WTC11 (cell line): ENCODE data around the gene KPTN. TPM values are rescaled to one million over a fixed set of nuclear protein-coding genes. Genes with fewer than 3 reads are reported as not detected.

Experiments
- ATAC-seq: fragments of 200-7000 bp; cut with Tn5 transposase; 2 replicates; pipeline ENCODE4 v1.10.0; 2021; ENCODE audit warnings: mild to moderate bottlenecking, moderate library complexity
- CTCF ChIA-PET: fragments of 300-600 bp; sonication (Branson Sonifier 250); formaldehyde crosslinking; loops from one replicate; lab custom pipeline; 2021; ENCODE audit warnings: antibody characterized with exemption; lab: Charles Lee
- POLR2A ChIA-PET: fragments of 350-600 bp; sonication (Branson Sonifier 250); formaldehyde crosslinking; loops from one replicate; lab custom pipeline; 2021; ENCODE audit warnings: antibody characterized with exemption; lab: Charles Lee
- DNase-seq: peaks from one replicate; pipeline ENCODE4 v3.0.0; 2021; ENCODE audit warnings: low spot score
- H3K27ac Mint-ChIP-seq: 2 replicates; pipeline ENCODE4 v1.8.0; 2021; ENCODE audit warnings: mixed read lengths
- H3K27me3 Mint-ChIP-seq: 2 replicates; pipeline ENCODE4 v1.8.0; 2021; ENCODE audit warnings: low read depth, mild to moderate bottlenecking, moderate library complexity, mixed read lengths
- H3K36me3 Mint-ChIP-seq: 2 replicates; pipeline ENCODE4 v1.8.0; 2021; ENCODE audit warnings: mixed read lengths
- H3K4me1 Mint-ChIP-seq: 2 replicates; pipeline ENCODE4 v1.8.0; 2022; ENCODE audit warnings: mixed read lengths
- H3K4me3 Mint-ChIP-seq: 2 replicates; pipeline ENCODE4 v1.8.0; 2021; ENCODE audit warnings: mild to moderate bottlenecking, moderate library complexity, mixed read lengths
- H3K9me3 Mint-ChIP-seq: 2 replicates; pipeline ENCODE4 v1.8.0; 2021; ENCODE audit warnings: mixed read lengths
- ATF1 ChIP-seq: sonication (generic); formaldehyde crosslinking; IDR thresholded peaks from 2 replicates; pipeline ENCODE4 v1.8.1; 2023; ENCODE audit warnings: mild to moderate bottlenecking, moderate library complexity, missing genetic modification reagents
- ESRRA ChIP-seq: sonication (generic); formaldehyde crosslinking; IDR thresholded peaks from 2 replicates; pipeline ENCODE4 v1.8.1; 2022; ENCODE audit warnings: mild to moderate bottlenecking, missing genetic modification reagents, borderline replicate concordance
- FOXJ3 ChIP-seq: sonication (generic); formaldehyde crosslinking; IDR thresholded peaks from 2 replicates; pipeline ENCODE4 v1.9.0; 2021; ENCODE audit warnings: missing genetic modification reagents, mild to moderate bottlenecking, borderline replicate concordance
- FOXP1 ChIP-seq: sonication (generic); formaldehyde crosslinking; IDR thresholded peaks from 2 replicates; pipeline ENCODE4 v1.8.0; 2022; ENCODE audit warnings: missing genetic modification reagents, mild to moderate bottlenecking, moderate library complexity, borderline replicate concordance
- GABPB1 ChIP-seq: sonication (generic); formaldehyde crosslinking; IDR thresholded peaks from 2 replicates; pipeline ENCODE4 v1.8.1; 2023; ENCODE audit warnings: mild to moderate bottlenecking, missing genetic modification reagents
- GTF2I ChIP-seq: fragments of 250-450 bp; sonication (Bioruptor Pico); conservative IDR thresholded peaks from 2 replicates; pipeline ENCODE4 v1.4.0; 2021; ENCODE audit warnings: mild to moderate bottlenecking
- IRF2 ChIP-seq: sonication (generic); formaldehyde crosslinking; IDR thresholded peaks from 2 replicates; pipeline ENCODE4 v1.8.0; 2022; ENCODE audit warnings: low read depth, missing genetic modification reagents, borderline replicate concordance
- KAT7 ChIP-seq: sonication (generic); formaldehyde crosslinking; IDR thresholded peaks from 2 replicates; pipeline ENCODE4 v1.8.1; 2023; ENCODE audit warnings: missing genetic modification reagents, mild to moderate bottlenecking, borderline replicate concordance
- MXD4 ChIP-seq: fragments of 250-450 bp; sonication (Bioruptor Pico); IDR thresholded peaks from 2 replicates; pipeline ENCODE4 v1.8.0; 2021; ENCODE audit warnings: mild to moderate bottlenecking, moderate library complexity, borderline replicate concordance
- NFATC4 ChIP-seq: fragments of 250-450 bp; sonication (Bioruptor Pico); IDR thresholded peaks from 2 replicates; pipeline ENCODE4 v1.9.0; 2021; ENCODE audit warnings: mild to moderate bottlenecking
- NR3C1 ChIP-seq: sonication (generic); formaldehyde crosslinking; conservative IDR thresholded peaks from 2 replicates; pipeline ENCODE4 v1.8.1; 2023; ENCODE audit warnings: low read depth, mild to moderate bottlenecking, missing genetic modification reagents
- ZBTB21 ChIP-seq: sonication (generic); formaldehyde crosslinking; IDR thresholded peaks from 2 replicates; pipeline ENCODE4 v1.8.1; 2023; ENCODE audit warnings: mild to moderate bottlenecking, missing genetic modification reagents, borderline replicate concordance
- ZNF317 ChIP-seq: sonication (generic); formaldehyde crosslinking; IDR thresholded peaks from 2 replicates; pipeline ENCODE4 v1.8.1; 2023; ENCODE audit warnings: low read depth, mild to moderate bottlenecking, moderate library complexity, missing genetic modification reagents, borderline replicate concordance
- ZNF396 ChIP-seq: fragments of 250-450 bp; sonication (Bioruptor Pico); IDR thresholded peaks from 2 replicates; pipeline ENCODE4 v1.8.0; 2021; ENCODE audit warnings: mild to moderate bottlenecking, moderate library complexity, borderline replicate concordance
- ZNF416 ChIP-seq: fragments of 250-450 bp; sonication (Bioruptor Pico); IDR thresholded peaks from 2 replicates; pipeline ENCODE4 v1.9.0; 2021; ENCODE audit warnings: mild to moderate bottlenecking, inconsistent platforms
- ZNF423 ChIP-seq: fragments of 250-450 bp; sonication (Bioruptor Pico); IDR thresholded peaks from 2 replicates; pipeline ENCODE4 v2.1.2; 2022; ENCODE audit warnings: mild to moderate bottlenecking, moderate library complexity
- total RNA-seq: library from RNA; stranded (reverse); gene quantifications from 3 replicates; pipeline ENCODE4 v1.2.3, GENCODE V29; 2021
- TF ChIP-seq, protein P1 (sequence below): fragments of 200-600 bp; IDR thresholded peaks from 2 replicates; pipeline ENCODE4 v1.8.0; 2022; ENCODE audit warnings: antibody characterized with exemption
- TF ChIP-seq, protein P2 (sequence below): sonication (generic); formaldehyde crosslinking; IDR thresholded peaks from 2 replicates; pipeline ENCODE4 v1.8.0; 2022; ENCODE audit warnings: mild to moderate bottlenecking, missing genetic modification reagents
- TF ChIP-seq, protein P3 (sequence below): fragments of 250-450 bp; sonication (Bioruptor Pico); IDR thresholded peaks from 2 replicates; pipeline ENCODE4 v1.9.0; 2021; ENCODE audit warnings: mild to moderate bottlenecking
- TF ChIP-seq, protein P4 (sequence below): sonication (generic); formaldehyde crosslinking; IDR thresholded peaks from 2 replicates; pipeline ENCODE4 v1.8.1; 2023; ENCODE audit warnings: mild to moderate bottlenecking, missing genetic modification reagents
- TF ChIP-seq, protein P5 (sequence below): fragments of 250-450 bp; sonication (Bioruptor Pico); conservative IDR thresholded peaks from 2 replicates; pipeline ENCODE4 v1.9.0; 2021; ENCODE audit warnings: mild to moderate bottlenecking
- TF ChIP-seq, protein P6 (sequence below): sonication (generic); formaldehyde crosslinking; IDR thresholded peaks from 2 replicates; pipeline ENCODE4 v1.8.1; 2022; ENCODE audit warnings: mild to moderate bottlenecking, missing genetic modification reagents, moderate library complexity, borderline replicate concordance
- TF ChIP-seq, protein P7 (sequence below): sonication (generic); formaldehyde crosslinking; conservative IDR thresholded peaks from 2 replicates; pipeline ENCODE4 v1.8.1; 2022; ENCODE audit warnings: mild to moderate bottlenecking, missing genetic modification reagents

Gene KPTN
- total RNA-seq, 1 experiment from 2014 or later: 24.5 TPM

DNA sequence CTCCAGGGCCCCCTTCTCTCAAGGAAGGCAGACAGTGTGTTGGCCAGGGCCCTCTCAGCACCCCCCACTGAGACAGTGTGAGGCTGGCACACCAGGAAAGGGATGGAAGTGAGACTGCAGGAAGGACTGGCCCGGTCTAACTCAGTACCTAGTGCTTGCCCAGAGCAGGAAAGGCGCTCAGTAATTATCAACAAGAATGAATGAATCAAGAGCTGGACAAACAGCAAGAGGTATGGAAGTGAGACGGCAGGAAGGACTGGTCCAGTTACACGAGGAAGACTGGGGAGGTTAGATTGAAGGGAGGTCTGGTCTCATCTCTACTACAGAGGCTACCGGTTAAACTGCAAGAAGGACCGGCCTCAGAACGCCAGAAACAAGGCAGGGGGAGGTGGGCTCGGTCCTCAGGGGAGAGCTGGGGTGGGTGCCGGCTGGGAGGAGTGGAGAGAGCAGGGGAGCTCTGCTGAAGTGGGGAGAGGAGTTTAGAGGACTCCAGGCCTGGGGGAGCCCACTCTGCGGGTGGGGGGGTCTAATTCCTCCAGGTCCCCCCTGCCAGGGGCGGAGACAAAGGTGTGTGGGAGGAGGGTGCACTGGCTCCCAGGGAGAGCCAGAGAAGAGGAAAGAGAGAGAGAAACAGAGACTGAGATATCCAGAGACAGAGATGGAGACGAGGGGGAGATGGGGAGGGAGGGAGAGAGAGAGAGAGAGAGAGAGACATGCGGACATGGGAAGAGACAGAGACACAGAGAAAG lies 13.4 kb downstream of the KPTN start:
- CTCF ChIA-PET: interaction anchor here (0.9 to 2.2 kb wide), 5 partner anchors 13 to 242 kb away, joined by 3 to 16 read pairs (median 5); partner anchors contain the start of genes EHD2 and KPTN
- DNase-seq: no peak
- Mint-ChIP-seq H3K4me3 (peak overlapping the region; percentile 84), H3K27me3 (peaks cover 18% of the 10 kb centered on the region), H3K36me3 (no peaks in the 10 kb centered on the region), H3K4me1 (peaks cover 34% of the 10 kb centered on the region), H3K9me3 (no peaks in the 10 kb centered on the region), H3K27ac (no peak overlapping the region)
- POLR2A ChIA-PET: interaction anchor here (0.6 kb wide), 1 partner anchor 439 kb away, joined by 3 read pairs; no protein-coding TSS in a partner anchor
- ATAC-seq: no peak
- TF ChIP-seq IRF2 (CRISPR knock-in tag) (no peak), ZNF416 (CRISPR knock-in tag) (no peak), KAT7 (CRISPR knock-in tag) (no peak), ZBTB21 (CRISPR knock-in tag) (no peak), ZNF317 (CRISPR knock-in tag) (no peak), ZNF423 (no peak), FOXP1 (no peak), ZNF396 (CRISPR knock-in tag) (no peak), ESRRA (CRISPR knock-in tag) (no peak)
- TF ChIP-seq, protein P1, sequence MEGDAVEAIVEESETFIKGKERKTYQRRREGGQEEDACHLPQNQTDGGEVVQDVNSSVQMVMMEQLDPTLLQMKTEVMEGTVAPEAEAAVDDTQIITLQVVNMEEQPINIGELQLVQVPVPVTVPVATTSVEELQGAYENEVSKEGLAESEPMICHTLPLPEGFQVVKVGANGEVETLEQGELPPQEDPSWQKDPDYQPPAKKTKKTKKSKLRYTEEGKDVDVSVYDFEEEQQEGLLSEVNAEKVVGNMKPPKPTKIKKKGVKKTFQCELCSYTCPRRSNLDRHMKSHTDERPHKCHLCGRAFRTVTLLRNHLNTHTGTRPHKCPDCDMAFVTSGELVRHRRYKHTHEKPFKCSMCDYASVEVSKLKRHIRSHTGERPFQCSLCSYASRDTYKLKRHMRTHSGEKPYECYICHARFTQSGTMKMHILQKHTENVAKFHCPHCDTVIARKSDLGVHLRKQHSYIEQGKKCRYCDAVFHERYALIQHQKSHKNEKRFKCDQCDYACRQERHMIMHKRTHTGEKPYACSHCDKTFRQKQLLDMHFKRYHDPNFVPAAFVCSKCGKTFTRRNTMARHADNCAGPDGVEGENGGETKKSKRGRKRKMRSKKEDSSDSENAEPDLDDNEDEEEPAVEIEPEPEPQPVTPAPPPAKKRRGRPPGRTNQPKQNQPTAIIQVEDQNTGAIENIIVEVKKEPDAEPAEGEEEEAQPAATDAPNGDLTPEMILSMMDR: no peak
- TF ChIP-seq, protein P2, sequence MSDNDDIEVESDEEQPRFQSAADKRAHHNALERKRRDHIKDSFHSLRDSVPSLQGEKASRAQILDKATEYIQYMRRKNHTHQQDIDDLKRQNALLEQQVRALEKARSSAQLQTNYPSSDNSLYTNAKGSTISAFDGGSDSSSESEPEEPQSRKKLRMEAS (CRISPR knock-in tag): no peak
- TF ChIP-seq, protein P3, sequence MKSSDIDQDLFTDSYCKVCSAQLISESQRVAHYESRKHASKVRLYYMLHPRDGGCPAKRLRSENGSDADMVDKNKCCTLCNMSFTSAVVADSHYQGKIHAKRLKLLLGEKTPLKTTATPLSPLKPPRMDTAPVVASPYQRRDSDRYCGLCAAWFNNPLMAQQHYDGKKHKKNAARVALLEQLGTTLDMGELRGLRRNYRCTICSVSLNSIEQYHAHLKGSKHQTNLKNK (CRISPR knock-in tag): no peak
- TF ChIP-seq, protein P4, sequence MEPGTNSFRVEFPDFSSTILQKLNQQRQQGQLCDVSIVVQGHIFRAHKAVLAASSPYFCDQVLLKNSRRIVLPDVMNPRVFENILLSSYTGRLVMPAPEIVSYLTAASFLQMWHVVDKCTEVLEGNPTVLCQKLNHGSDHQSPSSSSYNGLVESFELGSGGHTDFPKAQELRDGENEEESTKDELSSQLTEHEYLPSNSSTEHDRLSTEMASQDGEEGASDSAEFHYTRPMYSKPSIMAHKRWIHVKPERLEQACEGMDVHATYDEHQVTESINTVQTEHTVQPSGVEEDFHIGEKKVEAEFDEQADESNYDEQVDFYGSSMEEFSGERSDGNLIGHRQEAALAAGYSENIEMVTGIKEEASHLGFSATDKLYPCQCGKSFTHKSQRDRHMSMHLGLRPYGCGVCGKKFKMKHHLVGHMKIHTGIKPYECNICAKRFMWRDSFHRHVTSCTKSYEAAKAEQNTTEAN: no peak
- TF ChIP-seq, protein P5, sequence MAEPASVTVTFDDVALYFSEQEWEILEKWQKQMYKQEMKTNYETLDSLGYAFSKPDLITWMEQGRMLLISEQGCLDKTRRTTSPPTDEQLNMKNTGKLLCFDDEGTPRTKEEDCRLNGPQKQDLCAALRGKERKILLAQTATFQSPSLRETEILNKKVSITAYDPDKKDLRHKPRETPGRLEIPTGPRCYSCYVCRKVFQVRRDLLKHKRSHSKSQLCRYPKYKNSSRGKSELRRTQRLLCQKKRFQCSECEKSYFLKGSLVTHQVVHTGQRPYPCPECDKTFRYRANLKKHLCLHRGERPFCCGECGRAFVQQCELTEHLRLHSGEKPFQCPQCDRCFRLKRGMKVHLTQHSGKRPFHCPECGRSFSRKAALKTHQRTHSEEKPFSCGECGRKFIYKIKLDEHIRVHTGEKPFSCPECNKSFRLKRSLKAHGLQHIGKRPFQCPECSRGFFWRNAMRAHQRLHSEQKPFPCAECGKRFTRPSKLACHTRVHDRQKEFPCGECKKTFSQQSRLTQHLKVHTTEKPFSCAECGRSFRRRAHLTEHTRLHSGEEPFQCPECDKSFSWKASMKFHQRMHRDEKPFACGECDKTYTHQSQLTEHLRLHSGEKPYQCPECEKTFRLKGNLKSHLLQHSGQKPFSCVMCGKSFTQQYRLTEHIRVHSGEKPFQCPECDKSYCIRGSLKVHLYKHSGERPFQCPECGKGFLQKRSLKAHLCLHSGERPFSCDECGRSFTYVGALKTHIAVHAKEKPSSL (CRISPR knock-in tag): no peak

DNA sequence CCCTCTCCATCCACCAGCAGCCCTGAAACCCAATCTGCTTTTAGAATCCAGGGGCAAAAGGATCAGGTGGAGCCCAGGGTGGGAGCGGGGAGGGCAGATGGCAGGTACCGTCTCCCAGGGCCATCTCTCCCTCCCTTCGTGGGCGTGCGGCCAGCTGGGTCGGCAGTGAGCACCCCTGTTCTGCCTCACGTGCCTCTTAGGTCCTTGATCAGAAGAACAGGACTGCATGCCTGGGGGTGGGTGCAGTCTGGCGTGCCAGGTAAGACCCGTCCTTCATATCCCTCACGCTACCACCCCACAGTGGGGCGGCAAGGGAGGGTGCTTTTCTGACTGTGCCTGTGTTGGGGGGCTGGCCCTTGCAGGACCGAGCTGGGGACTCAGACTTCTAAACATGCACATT lies 14.3 kb downstream of the KPTN start:
- Mint-ChIP-seq H3K36me3 (no peaks in the 10 kb centered on the region), H3K4me1 (peaks cover 39% of the 10 kb centered on the region), H3K9me3 (no peaks in the 10 kb centered on the region), H3K27ac (no peak overlapping the region), H3K4me3 (peak overlapping the region; percentile 84), H3K27me3 (peaks cover 18% of the 10 kb centered on the region)
- no peak for DNase-seq
- CTCF ChIA-PET: interaction anchor here (0.9 to 2.2 kb wide), 4 partner anchors 23 to 243 kb away, joined by 3 to 16 read pairs (median 4); partner anchors contain the start of gene EHD2
- no peak for ATAC-seq
- POLR2A ChIA-PET: no interaction called here
- TF ChIP-seq, protein P6, sequence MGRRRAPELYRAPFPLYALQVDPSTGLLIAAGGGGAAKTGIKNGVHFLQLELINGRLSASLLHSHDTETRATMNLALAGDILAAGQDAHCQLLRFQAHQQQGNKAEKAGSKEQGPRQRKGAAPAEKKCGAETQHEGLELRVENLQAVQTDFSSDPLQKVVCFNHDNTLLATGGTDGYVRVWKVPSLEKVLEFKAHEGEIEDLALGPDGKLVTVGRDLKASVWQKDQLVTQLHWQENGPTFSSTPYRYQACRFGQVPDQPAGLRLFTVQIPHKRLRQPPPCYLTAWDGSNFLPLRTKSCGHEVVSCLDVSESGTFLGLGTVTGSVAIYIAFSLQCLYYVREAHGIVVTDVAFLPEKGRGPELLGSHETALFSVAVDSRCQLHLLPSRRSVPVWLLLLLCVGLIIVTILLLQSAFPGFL (CRISPR knock-in tag): no peak
- TF ChIP-seq NR3C1 (no peak), GTF2I (no peak), NFATC4 (CRISPR knock-in tag) (no peak), KAT7 (CRISPR knock-in tag) (no peak), GABPB1 (CRISPR knock-in tag) (no peak), FOXJ3 (CRISPR knock-in tag) (no peak), ATF1 (CRISPR knock-in tag) (no peak), MXD4 (no peak)
- TF ChIP-seq, protein P5 (CRISPR knock-in tag): no peak
- TF ChIP-seq, protein P7, sequence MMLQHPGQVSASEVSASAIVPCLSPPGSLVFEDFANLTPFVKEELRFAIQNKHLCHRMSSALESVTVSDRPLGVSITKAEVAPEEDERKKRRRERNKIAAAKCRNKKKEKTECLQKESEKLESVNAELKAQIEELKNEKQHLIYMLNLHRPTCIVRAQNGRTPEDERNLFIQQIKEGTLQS (CRISPR knock-in tag): no peak
- TF ChIP-seq, protein P3 (CRISPR knock-in tag): no peak
